GM12878 (cell line): ENCODE measurements around the gene SENP6. TPM values are rescaled to one million over a fixed set of nuclear protein-coding genes. Genes with fewer than 3 reads are reported as not detected.

Source experiments
- CHD2 ChIP-seq: IDR thresholded peaks from 2 replicates; pipeline ENCODE4 v1.6.1; 2011; ENCODE audit warnings: low read depth, low read length, improper control_type of control experiment, borderline replicate concordance
- EP300 ChIP-seq, 2 experiments: fragments of 150-350 bp in 1 of 2; IDR thresholded peaks; 2 replicates each; pipeline ENCODE4 v1.6.1; 2011 to 2012; ENCODE audit warnings: low read depth in 2 of 2, low read length in 2 of 2, borderline replicate concordance in 1 of 2, improper control_type of control experiment in 1 of 2, inconsistent platforms in 1 of 2; ENCODE audit not compliant: control insufficient read depth in 1 of 2
- ESRRA ChIP-seq: IDR thresholded peaks from 2 replicates; pipeline ENCODE4 v1.6.1; 2012; ENCODE audit warnings: mild to moderate bottlenecking, low read length, improper control_type of control experiment
- IKZF1 ChIP-seq: fragments of 450-650 bp; conservative IDR thresholded peaks from 2 replicates; pipeline ENCODE4 v1.6.1; 2017; ENCODE audit warnings: antibody characterized with exemption, mild to moderate bottlenecking
- IKZF2 ChIP-seq, 2 experiments: fragments of 450-650 bp; IDR thresholded peaks; 2 replicates each; pipeline ENCODE4 v1.6.1; 2017; ENCODE audit warnings: mild to moderate bottlenecking in 2 of 2, moderate library complexity in 2 of 2
- KAT2A ChIP-seq: conservative IDR thresholded peaks from 2 replicates; pipeline ENCODE4 v1.6.1; 2011; ENCODE audit warnings: low read depth, low read length; ENCODE audit not compliant: control insufficient read depth
- KDM1A ChIP-seq: fragments of 200-600 bp; sonication (generic); IDR thresholded peaks from 2 replicates; pipeline ENCODE4 v1.6.1; 2016; ENCODE audit warnings: borderline replicate concordance
- NR2C2 ChIP-seq: IDR thresholded peaks from 2 replicates; pipeline ENCODE4 v1.6.1; 2011; ENCODE audit warnings: borderline replicate concordance, low read depth; ENCODE audit not compliant: control insufficient read depth, insufficient read length
- NR2F1 ChIP-seq: fragments of 450-650 bp; conservative IDR thresholded peaks from 2 replicates; pipeline ENCODE4 v1.6.1; 2017; ENCODE audit warnings: mild to moderate bottlenecking
- POLR2AphosphoS2 ChIP-seq: IDR thresholded peaks from 2 replicates; pipeline ENCODE4 v1.6.1; 2011; ENCODE audit warnings: low read depth, mild to moderate bottlenecking, low read length, improper control_type of control experiment, moderate library complexity
- SMAD1 ChIP-seq: fragments of 450-650 bp; IDR thresholded peaks from 2 replicates; pipeline ENCODE4 v1.6.1; 2018; ENCODE audit warnings: mild to moderate bottlenecking, low read depth; ENCODE audit not compliant: partially characterized antibody
- SMAD5 ChIP-seq: IDR thresholded peaks from 2 replicates; pipeline ENCODE4 v1.6.1; 2016; ENCODE audit warnings: antibody characterized with exemption, low read depth
- YBX1 ChIP-seq: fragments of 450-650 bp; IDR thresholded peaks from 2 replicates; pipeline ENCODE4 v1.6.1; 2016; ENCODE audit warnings: antibody characterized with exemption
- ZBED1 ChIP-seq: IDR thresholded peaks from 2 replicates; pipeline ENCODE4 v1.6.1; 2016; ENCODE audit warnings: borderline replicate concordance
- polyA plus RNA-seq, 11 experiments: library from polyadenylated mRNA; depleted of rRNA in 4 of 11; unstranded in 6 of 11; stranded (reverse) in 5 of 11; fragments of >200 nt; fragmentation: Nextera tagmentation in 4 of 11; fragmentation: Illumina TruSeq in 1 of 11; extraction: Ambion mirVana in 4 of 11; extraction: Trizol in 1 of 11; gene quantifications; 1 replicate in 1 of 11; 2 replicates in 10 of 11; pipeline versions ENCODE4 v1.2.1 to v1.2.3, GENCODE V29; 2011 to 2016; ENCODE audit warnings: inconsistent platforms in 2 of 11, missing spikeins in 2 of 11, low read depth in 1 of 11
- total RNA-seq, 4 experiments: library from RNA; depleted of rRNA in 3 of 4; stranded (reverse); fragments of >200 nt in 3 of 4; fragmentation: Illumina TruSeq in 1 of 4; extraction: Trizol in 1 of 4; gene quantifications; 2 replicates each; pipeline versions ENCODE4 v1.2.1 to v1.2.3, GENCODE V29; 2013 to 2021
- TF ChIP-seq, protein P1 (sequence below): IDR thresholded peaks from 2 replicates; pipeline ENCODE4 v1.6.1; 2012; ENCODE audit warnings: improper control_type of control experiment, low read depth, low read length; ENCODE audit not compliant: insufficient replicate concordance
- TF ChIP-seq, protein P2 (sequence below): fragments of 450-650 bp; IDR thresholded peaks from 2 replicates; pipeline ENCODE4 v1.6.1; 2017; ENCODE audit warnings: antibody characterized with exemption, mild to moderate bottlenecking, moderate library complexity
- TF ChIP-seq, protein P3 (sequence below): fragments of 450-650 bp; IDR thresholded peaks from 2 replicates; pipeline ENCODE4 v1.6.1; 2017; ENCODE audit warnings: mild to moderate bottlenecking, moderate library complexity

The SENP6 gene
- total and polyA plus RNA-seq, 10 of the 15 experiments (the other 5 are each of a cell fraction or from before 2014, with no cell fraction given) = 10.7 to 70.0 (median 42.3) TPM

- TF ChIP-seq ZBED1 (no peak), NR2F1 (no peak), KAT2A (no peak), ESRRA (no peak), NR2C2 (no peak), SMAD5 (no peak), SMAD1 (no peak), YBX1 (no peak), IKZF2 (IDR thresholded peaks at IDR 0.05) (peak; percentile 51 to 68; a peak in 2 of 4 replicates), KDM1A (no peak), POLR2AphosphoS2 (no peak), IKZF1 (peak; percentile 61), CHD2 (no peak), EP300 (IDR thresholded peaks at IDR 0.05; ENCODE audit: borderline replicate concordance in 1 of 2, control insufficient read depth in 1 of 2, low read depth in 2 of 2, low read length in 2 of 2) (no peak; a peak in 1 of 4 replicates)
- TF ChIP-seq, protein P1, sequence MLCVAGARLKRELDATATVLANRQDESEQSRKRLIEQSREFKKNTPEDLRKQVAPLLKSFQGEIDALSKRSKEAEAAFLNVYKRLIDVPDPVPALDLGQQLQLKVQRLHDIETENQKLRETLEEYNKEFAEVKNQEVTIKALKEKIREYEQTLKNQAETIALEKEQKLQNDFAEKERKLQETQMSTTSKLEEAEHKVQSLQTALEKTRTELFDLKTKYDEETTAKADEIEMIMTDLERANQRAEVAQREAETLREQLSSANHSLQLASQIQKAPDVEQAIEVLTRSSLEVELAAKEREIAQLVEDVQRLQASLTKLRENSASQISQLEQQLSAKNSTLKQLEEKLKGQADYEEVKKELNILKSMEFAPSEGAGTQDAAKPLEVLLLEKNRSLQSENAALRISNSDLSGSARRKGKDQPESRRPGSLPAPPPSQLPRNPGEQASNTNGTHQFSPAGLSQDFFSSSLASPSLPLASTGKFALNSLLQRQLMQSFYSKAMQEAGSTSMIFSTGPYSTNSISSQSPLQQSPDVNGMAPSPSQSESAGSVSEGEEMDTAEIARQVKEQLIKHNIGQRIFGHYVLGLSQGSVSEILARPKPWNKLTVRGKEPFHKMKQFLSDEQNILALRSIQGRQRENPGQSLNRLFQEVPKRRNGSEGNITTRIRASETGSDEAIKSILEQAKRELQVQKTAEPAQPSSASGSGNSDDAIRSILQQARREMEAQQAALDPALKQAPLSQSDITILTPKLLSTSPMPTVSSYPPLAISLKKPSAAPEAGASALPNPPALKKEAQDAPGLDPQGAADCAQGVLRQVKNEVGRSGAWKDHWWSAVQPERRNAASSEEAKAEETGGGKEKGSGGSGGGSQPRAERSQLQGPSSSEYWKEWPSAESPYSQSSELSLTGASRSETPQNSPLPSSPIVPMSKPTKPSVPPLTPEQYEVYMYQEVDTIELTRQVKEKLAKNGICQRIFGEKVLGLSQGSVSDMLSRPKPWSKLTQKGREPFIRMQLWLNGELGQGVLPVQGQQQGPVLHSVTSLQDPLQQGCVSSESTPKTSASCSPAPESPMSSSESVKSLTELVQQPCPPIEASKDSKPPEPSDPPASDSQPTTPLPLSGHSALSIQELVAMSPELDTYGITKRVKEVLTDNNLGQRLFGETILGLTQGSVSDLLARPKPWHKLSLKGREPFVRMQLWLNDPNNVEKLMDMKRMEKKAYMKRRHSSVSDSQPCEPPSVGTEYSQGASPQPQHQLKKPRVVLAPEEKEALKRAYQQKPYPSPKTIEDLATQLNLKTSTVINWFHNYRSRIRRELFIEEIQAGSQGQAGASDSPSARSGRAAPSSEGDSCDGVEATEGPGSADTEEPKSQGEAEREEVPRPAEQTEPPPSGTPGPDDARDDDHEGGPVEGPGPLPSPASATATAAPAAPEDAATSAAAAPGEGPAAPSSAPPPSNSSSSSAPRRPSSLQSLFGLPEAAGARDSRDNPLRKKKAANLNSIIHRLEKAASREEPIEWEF = no peak
- TF ChIP-seq, protein P2, sequence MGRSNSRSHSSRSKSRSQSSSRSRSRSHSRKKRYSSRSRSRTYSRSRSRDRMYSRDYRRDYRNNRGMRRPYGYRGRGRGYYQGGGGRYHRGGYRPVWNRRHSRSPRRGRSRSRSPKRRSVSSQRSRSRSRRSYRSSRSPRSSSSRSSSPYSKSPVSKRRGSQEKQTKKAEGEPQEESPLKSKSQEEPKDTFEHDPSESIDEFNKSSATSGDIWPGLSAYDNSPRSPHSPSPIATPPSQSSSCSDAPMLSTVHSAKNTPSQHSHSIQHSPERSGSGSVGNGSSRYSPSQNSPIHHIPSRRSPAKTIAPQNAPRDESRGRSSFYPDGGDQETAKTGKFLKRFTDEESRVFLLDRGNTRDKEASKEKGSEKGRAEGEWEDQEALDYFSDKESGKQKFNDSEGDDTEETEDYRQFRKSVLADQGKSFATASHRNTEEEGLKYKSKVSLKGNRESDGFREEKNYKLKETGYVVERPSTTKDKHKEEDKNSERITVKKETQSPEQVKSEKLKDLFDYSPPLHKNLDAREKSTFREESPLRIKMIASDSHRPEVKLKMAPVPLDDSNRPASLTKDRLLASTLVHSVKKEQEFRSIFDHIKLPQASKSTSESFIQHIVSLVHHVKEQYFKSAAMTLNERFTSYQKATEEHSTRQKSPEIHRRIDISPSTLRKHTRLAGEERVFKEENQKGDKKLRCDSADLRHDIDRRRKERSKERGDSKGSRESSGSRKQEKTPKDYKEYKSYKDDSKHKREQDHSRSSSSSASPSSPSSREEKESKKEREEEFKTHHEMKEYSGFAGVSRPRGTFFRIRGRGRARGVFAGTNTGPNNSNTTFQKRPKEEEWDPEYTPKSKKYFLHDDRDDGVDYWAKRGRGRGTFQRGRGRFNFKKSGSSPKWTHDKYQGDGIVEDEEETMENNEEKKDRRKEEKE = no peak
- TF ChIP-seq, protein P3, sequence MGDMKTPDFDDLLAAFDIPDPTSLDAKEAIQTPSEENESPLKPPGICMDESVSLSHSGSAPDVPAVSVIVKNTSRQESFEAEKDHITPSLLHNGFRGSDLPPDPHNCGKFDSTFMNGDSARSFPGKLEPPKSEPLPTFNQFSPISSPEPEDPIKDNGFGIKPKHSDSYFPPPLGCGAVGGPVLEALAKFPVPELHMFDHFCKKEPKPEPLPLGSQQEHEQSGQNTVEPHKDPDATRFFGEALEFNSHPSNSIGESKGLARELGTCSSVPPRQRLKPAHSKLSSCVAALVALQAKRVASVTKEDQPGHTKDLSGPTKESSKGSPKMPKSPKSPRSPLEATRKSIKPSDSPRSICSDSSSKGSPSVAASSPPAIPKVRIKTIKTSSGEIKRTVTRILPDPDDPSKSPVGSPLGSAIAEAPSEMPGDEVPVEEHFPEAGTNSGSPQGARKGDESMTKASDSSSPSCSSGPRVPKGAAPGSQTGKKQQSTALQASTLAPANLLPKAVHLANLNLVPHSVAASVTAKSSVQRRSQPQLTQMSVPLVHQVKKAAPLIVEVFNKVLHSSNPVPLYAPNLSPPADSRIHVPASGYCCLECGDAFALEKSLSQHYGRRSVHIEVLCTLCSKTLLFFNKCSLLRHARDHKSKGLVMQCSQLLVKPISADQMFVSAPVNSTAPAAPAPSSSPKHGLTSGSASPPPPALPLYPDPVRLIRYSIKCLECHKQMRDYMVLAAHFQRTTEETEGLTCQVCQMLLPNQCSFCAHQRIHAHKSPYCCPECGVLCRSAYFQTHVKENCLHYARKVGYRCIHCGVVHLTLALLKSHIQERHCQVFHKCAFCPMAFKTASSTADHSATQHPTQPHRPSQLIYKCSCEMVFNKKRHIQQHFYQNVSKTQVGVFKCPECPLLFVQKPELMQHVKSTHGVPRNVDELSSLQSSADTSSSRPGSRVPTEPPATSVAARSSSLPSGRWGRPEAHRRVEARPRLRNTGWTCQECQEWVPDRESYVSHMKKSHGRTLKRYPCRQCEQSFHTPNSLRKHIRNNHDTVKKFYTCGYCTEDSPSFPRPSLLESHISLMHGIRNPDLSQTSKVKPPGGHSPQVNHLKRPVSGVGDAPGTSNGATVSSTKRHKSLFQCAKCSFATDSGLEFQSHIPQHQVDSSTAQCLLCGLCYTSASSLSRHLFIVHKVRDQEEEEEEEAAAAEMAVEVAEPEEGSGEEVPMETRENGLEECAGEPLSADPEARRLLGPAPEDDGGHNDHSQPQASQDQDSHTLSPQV = no peak
These were observed 142.3 kb downstream of the SENP6 start (continued) for GRCh38 chr6:75743971-75744370.
